Transverse colon (tissue), 4 donors: Measurements from ENCODE around the gene CDC14A. TPM values are rescaled to one million over a fixed set of nuclear protein-coding genes. Genes with fewer than 3 reads are reported as not detected.

Experiments
- DNase-seq: peaks from one replicate; pipeline ENCODE4 v3.0.0-alpha.2; 2019
- H3K27ac ChIP-seq, 4 donors: fragments of 200-600 bp; sonication (generic); 2 replicates each; pipeline ENCODE4 v1.5.1; 2016 to 2018; ENCODE audit warnings: inconsistent platforms in 4 of 4
- H3K27me3 ChIP-seq: fragments of 200-600 bp; sonication (generic); 2 replicates; pipeline ENCODE4 v1.5.1; 2017; ENCODE audit warnings: inconsistent platforms
- H3K36me3 ChIP-seq, 4 donors: fragments of 200-600 bp; sonication (generic); 2 replicates each; pipeline ENCODE4 v1.5.1; 2017 to 2019; ENCODE audit warnings: inconsistent platforms in 4 of 4
- H3K4me1 ChIP-seq, 4 donors: fragments of 200-600 bp; sonication (generic); 2 replicates each; pipeline ENCODE4 v1.5.1; 2017 to 2020; ENCODE audit warnings: inconsistent platforms in 4 of 4
- H3K4me3 ChIP-seq, 4 donors: fragments of 200-600 bp; sonication (generic); 1 replicate in 1 of 4; 2 replicates in 3 of 4; pipeline versions ENCODE4 v1.5.1 to v1.6.1; 2017 to 2019; ENCODE audit warnings: inconsistent platforms in 4 of 4
- H3K9me3 ChIP-seq, 2 donors: fragments of 200-600 bp; sonication (generic); 2 replicates each; pipeline ENCODE4 v1.5.1; 2017 to 2019; ENCODE audit warnings: inconsistent platforms in 2 of 2
- CTCF ChIP-seq, 5 experiments: fragments of 200-600 bp in 3 of 5; fragments of 450-650 bp in 2 of 5; sonication (generic) in 3 of 5; IDR thresholded peaks; 1 replicate in 2 of 5; 2 replicates in 3 of 5; pipeline ENCODE4 v1.5.1; 2016 to 2017; ENCODE audit warnings: antibody characterized with exemption in 5 of 5, inconsistent platforms in 3 of 5, mild to moderate bottlenecking in 2 of 5, moderate library complexity in 1 of 5
- EP300 ChIP-seq: sonication (generic); formaldehyde crosslinking; IDR thresholded peaks from one replicate; pipeline ENCODE4 v1.6.1; 2017; ENCODE audit warnings: antibody characterized with exemption, low read depth
- POLR2A ChIP-seq: fragments of 450-650 bp; IDR thresholded peaks from one replicate; pipeline ENCODE4 v1.6.1; 2016; ENCODE audit warnings: antibody characterized with exemption, mild to moderate bottlenecking, moderate library complexity
- POLR2AphosphoS5 ChIP-seq, 3 donors: sonication (generic); formaldehyde crosslinking; IDR thresholded peaks; one replicate each; pipeline ENCODE4 v1.6.1; 2016; ENCODE audit warnings: antibody characterized with exemption in 3 of 3
- WGBS, 2 donors: methylation state at CpG; one replicate each; pipeline ENCODE4 v1.1.5; 2018; ENCODE audit warnings: low coverage in 1 of 2; 5-methylcytosine and 5-hydroxymethylcytosine counted together
- in situ Hi-C, 4 donors: fragments of 200-750 bp; cut with MboI; loops; one replicate each; pipeline versions ENCODE4 v1.15.0 to v1.15.1; 2017; ENCODE audit warnings: low sequenced_read_pairs in 3 of 4, low pct_ligation_motif_present in 1 of 4, low pct_unique_long_range_greater_than_20kb in 1 of 4
- intact Hi-C: fragments of 100-400 bp; cut with DNase I; formaldehyde crosslinking; loops from one replicate; pipeline ENCODE4 v1.15.1; 2023; ENCODE audit warnings: low total_unique reads
- total RNA-seq, 4 donors: library from RNA; depleted of rRNA; stranded (reverse); fragments of >200 nt; gene quantifications; one replicate each; pipeline ENCODE4 v1.1.0, GENCODE V29; 2016

Gene CDC14A
- total RNA-seq, 4 donors from 2014 or later, result 8.0 to 68.6 (median 48.5) TPM

DNA sequence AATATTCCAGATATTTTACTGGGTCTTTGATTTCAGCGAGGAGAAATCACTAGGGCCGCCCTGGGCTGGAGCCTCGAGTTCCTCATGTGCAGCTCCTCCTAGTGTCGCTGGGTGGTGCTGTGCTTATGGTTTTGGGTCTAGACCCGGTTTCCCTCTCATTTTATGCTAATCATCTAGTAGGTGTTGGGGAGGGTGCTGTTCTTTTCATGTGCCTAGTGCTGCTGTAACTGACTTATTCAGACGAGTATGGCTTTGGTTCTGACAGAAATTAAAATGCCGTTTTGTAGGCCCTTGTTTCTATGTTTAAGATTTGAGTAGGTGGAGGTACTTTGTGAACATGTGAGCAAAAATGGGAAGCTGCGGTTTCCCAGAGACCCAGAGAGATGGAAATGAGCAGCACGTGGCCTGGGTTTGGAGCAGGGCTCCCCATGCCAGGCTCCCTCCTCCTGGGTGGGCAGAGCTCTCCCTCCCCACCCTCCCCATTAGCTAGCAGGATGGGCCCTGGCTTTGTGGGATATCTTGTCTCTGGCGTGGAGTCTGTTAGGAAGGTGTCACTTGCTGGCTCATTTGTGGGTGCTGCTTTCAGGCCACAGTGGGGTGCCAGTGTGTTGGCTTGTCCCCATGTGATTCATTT, 111.6 kb downstream of the CDC14A start:
- no peak for DNase-seq
- H3K4me1 ChIP-seq, result peaks cover 0 to 21% (median 2%) of the 10 kb centered on the region in 4 donors
- 46 to 48% methylated on average over 5 to 10 of the region's 10 CpGs for WGBS, 2 donors
- no peaks in the 10 kb centered on the region for H3K27me3 ChIP-seq
- peaks cover 0 to 8% (median 0%) of the 10 kb centered on the region in 4 donors for H3K36me3 ChIP-seq
- intact Hi-C loops, result loop anchor here (5.0 kb wide), 1 partner anchor 403 kb away; no protein-coding TSS in a partner anchor
- H3K9me3 ChIP-seq, result no peaks in the 10 kb centered on the region
- in situ Hi-C loops, result loop anchor here (10.0 to 25.0 kb wide), 6 partner anchors 177 to 652 kb away; partner anchors contain the start of genes EXTL2 (in 1 of the 4), SASS6 (in 1 of the 4), SLC30A7 (in 1 of the 4) and TRMT13 (in 1 of the 4)
- no peak overlapping the region for H3K4me3 ChIP-seq
- no peak overlapping the region for H3K27ac ChIP-seq
- TF ChIP-seq POLR2AphosphoS5 (IDR thresholded peaks at IDR 0.05) (no peak), CTCF (IDR thresholded peaks at IDR 0.05) (peak; percentile 40 to 55 (median 48))

- Histone ChIP-seq H3K4me3 (no peak overlapping the region), H3K27ac (no peak overlapping the region), H3K4me1 (no peaks in the 10 kb centered on the region), H3K36me3 (peaks cover 0 to 8% (median 0%) of the 10 kb centered on the region in 4 donors), H3K9me3 (no peaks in the 10 kb centered on the region), H3K27me3 (no peaks in the 10 kb centered on the region)
- DNase-seq, result no peak
- WGBS, 2 donors, result 86 to 100% methylated on average over 1 of the region's 1 CpG
- intact Hi-C loops (loop anchor here (5.0 kb wide), 1 partner anchor 192 kb away; no protein-coding TSS in a partner anchor), in situ Hi-C loops (loop anchor here (10.0 to 25.0 kb wide), 6 partner anchors 182 to 657 kb away; partner anchors contain the start of genes EXTL2 (in 1 of the 4), SASS6 (in 1 of the 4), SLC30A7 (in 1 of the 4) and TRMT13 (in 1 of the 4))
- TF ChIP-seq POLR2A, result no peak
- TF ChIP-seq CTCF (IDR thresholded peaks at IDR 0.05), result no peak
- TF ChIP-seq POLR2AphosphoS5 (IDR thresholded peaks at IDR 0.05), result no peak
- no peak for TF ChIP-seq EP300
Measured at GRCh38 chr1:100469578-100469977, 117.3 kb downstream of the CDC14A start.

- DNase-seq, result no peak
- Histone ChIP-seq H3K9me3 (no peaks in the 10 kb centered on the region), H3K27me3 (no peaks in the 10 kb centered on the region), H3K27ac (no peak overlapping the region), H3K4me3 (no peak overlapping the region), H3K36me3 (no peaks in the 10 kb centered on the region), H3K4me1 (no peaks in the 10 kb centered on the region)
- TF ChIP-seq POLR2AphosphoS5 (IDR thresholded peaks at IDR 0.05) (no peak), CTCF (IDR thresholded peaks at IDR 0.05) (no peak), POLR2A (no peak), EP300 (no peak)
- in situ Hi-C loops (loop anchor here (25.0 kb wide), 5 partner anchors 188 to 663 kb away; partner anchors contain the start of genes EXTL2 (in 1 of the 4), SASS6 (in 1 of the 4), SLC30A7 (in 1 of the 4) and TRMT13 (in 1 of the 4)), intact Hi-C loops (loop anchor here (1.0 kb wide), 1 partner anchor 16 kb away; no protein-coding TSS in a partner anchor)
Measured at GRCh38 chr1:100474834-100475233, 122.5 kb downstream of the CDC14A start.

DNA sequence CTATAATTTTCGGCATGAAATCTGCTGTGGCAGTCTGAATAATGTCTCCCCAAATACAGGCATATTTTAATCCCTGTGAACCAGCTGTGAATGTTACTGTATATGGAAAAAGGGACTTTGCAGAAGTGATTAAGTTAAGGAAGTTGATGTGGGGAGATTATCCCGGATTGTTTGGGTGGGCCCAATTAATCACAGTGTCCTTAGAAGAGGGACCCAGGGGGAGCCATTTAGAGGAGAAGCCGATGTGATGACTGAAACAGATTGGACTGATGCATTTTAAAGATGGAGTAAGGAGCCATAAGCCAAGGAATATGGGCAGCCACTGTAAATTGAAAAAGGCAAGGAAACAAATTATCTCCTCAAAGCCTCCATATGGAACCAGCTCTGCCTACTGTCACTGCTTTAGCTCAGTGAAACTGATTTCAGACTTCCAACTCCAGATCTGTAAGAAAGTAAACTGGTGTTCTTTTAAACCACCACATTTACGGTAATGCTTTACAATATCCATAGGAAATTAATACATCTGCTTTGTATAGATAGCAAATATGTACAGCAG, 124.5 kb downstream of the CDC14A start:
- intact Hi-C loops (no loop called here), in situ Hi-C loops (no loop called here)
- WGBS, 2 donors, result 91 to 94% methylated on average over 2 to 4 of the region's 4 CpGs
- no peaks in the 10 kb centered on the region for H3K27me3 ChIP-seq
- no peaks in the 10 kb centered on the region for H3K9me3 ChIP-seq
- H3K4me3 ChIP-seq, result no peak overlapping the region
- no peaks in the 10 kb centered on the region for H3K36me3 ChIP-seq
- H3K27ac ChIP-seq, result no peak overlapping the region
- H3K4me1 ChIP-seq, result no peaks in the 10 kb centered on the region
- TF ChIP-seq EP300 (no peak), POLR2AphosphoS5 (IDR thresholded peaks at IDR 0.05) (no peak), CTCF (IDR thresholded peaks at IDR 0.05) (no peak), POLR2A (no peak)
- no peak for DNase-seq
